HG03469 (cell line): ENCODE data around the gene CD247.

Experiments
- ATAC-seq: cut with Tn5 transposase; IDR thresholded peaks from one replicate; pipeline ENCODE4 v1.9.1; 2021; ENCODE audit warnings: mild to moderate bottlenecking, moderate library complexity, moderate number of reproducible peaks; ENCODE audit not compliant: unreplicated experiment

The CD247 gene

GRCh38 chr1:167419245-167419644 lies 99.1 kb downstream of the CD247 start:
- ATAC-seq: no peak

- no peak for ATAC-seq
These were observed 99.9 kb downstream of the CD247 start for GRCh38 chr1:167418391-167418790.

GRCh38 chr1:167416506-167416905 lies 101.8 kb downstream of the CD247 start:
- ATAC-seq: no peak

GRCh38 chr1:167413328-167413727 lies 105.0 kb downstream of the CD247 start:
- no peak for ATAC-seq

GRCh38 chr1:167412920-167413319 lies 105.4 kb downstream of the CD247 start:
- no peak for ATAC-seq

- ATAC-seq: no peak
These were observed 106.3 kb downstream of the CD247 start for GRCh38 chr1:167412072-167412471.

GRCh38 chr1:167409183-167409582 lies 109.1 kb downstream of the CD247 start:
- ATAC-seq: no peak

- ATAC-seq: no peak
These were observed 110.0 kb downstream of the CD247 start for GRCh38 chr1:167408355-167408754.

GRCh38 chr1:167404908-167405307 lies 113.4 kb downstream of the CD247 start:
- ATAC-seq: no peak

- no peak for ATAC-seq
These were observed 114.0 kb downstream of the CD247 start for GRCh38 chr1:167404161-167404888.

GRCh38 chr1:167401260-167401873 lies 117.0 kb downstream of the CD247 start:
- ATAC-seq: no peak

GRCh38 chr1:167400359-167400953 lies 117.9 kb downstream of the CD247 start:
- no peak for ATAC-seq

- ATAC-seq: no peak
These were observed 126.1 kb downstream of the CD247 start for GRCh38 chr1:167392200-167392696.

GRCh38 chr1:167388976-167389375 lies 129.4 kb downstream of the CD247 start:
- ATAC-seq: no peak

- no peak for ATAC-seq
These were observed 130.9 kb downstream of the CD247 start for GRCh38 chr1:167387251-167387910.
